ENCODE data around the gene CLTB.

The CLTB gene

GRCh38 chr5:176391479-176391878 is 24.9 kb downstream of the CLTB start:
- no peak for TF ChIP-seq CTCF (IDR thresholded peaks at IDR 0.05; ENCODE audit: control extremely low read depth, extremely low read depth, low read depth, missing control alignments)
- no peak for DNase-seq (ENCODE audit: extremely low spot score)
- POLR2A ChIA-PET = no interaction called here
- CTCF ChIA-PET = interaction anchor here (0.9 to 2.1 kb wide), 5 partner anchors 13 to 182 kb away, joined by 3 to 11 read pairs (median 4); partner anchors contain the start of genes CLTB and FAF2

DNA sequence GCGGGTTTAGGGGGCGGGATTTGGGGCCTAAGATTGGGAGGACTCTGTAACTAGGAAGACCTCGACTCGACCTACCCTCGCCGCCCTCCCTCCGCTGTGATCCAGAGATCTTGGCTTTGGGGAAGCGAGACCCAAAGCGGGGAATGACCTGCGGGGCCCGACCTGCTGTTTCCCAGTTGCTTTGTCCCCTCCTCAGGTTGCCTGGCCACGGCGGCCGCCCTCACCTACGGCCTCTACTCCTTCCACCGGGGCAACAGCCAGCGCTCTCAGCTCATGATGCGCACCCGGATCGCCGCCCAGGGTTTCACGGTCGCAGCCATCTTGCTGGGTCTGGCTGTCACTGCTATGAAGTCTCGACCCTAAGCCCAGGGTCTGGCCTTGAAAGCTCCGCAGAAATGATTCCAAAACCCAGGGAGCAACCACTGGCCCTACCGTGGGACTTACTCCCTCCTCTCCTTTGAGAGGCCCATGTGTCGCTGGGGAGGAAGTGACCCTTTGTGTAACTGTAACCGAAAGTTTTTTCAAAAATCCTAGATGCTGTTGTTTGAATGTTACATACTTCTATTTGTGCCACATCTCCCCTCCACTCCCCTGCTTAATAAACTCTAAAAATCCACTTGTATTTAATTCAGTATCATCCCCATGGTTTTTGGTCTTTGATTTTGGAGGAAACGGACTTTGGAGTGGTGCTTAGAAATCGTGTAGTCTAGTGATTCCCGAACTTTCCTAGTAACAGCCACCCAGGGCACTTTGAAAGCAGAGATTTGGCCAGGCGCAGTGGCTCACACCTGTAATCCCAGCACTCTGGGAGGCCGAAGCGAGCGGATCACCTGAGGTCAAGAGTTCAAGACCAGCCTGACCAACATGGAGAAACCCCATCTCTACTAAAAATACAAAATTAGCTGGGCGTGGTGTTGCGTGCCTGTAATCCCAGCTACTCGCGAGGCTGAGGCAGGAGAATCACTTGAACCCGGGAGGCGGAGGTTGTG is 26.9 kb downstream of the CLTB start:
- DNase-seq (ENCODE audit: extremely low spot score) = no peak
- ChIA-PET CTCF (interaction anchor here (1.4 kb wide), 1 partner anchor 15 kb away, joined by 3 read pairs; no protein-coding TSS in a partner anchor), POLR2A (interaction anchor here (0.7 to 1.4 kb wide), 2 partner anchors 28 to 421 kb away, joined by 5 to 6 read pairs; partner anchors contain the start of genes KIAA1191 and THOC3)
- TF ChIP-seq CTCF (IDR thresholded peaks at IDR 0.05; ENCODE audit: control extremely low read depth, extremely low read depth, low read depth, missing control alignments) = no peak

DNA sequence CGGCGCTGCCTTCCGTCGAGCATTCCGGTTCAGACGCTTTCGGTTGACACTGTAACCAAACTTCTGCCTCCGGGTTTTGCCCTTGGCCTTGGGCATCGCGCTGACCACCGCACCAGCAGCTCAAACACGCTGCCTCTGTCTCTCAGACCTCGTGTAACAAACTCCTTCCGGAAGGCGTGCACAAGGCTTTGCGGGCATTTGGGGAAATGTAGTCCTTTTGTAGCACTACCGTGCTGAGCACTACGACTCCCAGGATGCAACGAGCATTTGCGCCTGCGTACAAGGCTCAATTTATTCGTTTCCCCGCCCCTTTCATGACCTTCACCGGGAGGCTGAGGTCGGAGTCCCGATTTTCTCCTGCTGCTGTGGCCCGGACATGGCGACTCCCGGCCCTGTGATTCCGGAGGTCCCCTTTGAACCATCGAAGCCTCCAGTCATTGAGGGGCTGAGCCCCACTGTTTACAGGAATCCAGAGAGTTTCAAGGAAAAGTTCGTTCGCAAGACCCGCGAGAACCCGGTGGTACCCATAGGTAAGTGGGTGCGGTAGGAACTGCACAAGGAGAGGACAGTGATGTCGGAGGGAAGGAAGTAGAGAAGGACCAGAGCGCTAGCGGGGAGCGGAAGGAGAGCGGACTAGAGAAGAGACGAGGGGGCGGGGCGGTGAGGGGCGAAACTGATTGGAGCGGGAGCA is 27.8 kb downstream of the CLTB start, which contains the start of the genes HIGD2A and NOP16:
TSS of gene HIGD2A (plus strand) at position 308 of the 691 bp plus-strand sequence. CDS start at position 377, 69 bp downstream.
TSS of gene NOP16 (minus strand) at position 155 of the 691 bp plus-strand sequence. CDS start at position 96, 59 bp downstream.
- CTCF ChIA-PET = interaction anchor here (0.7 kb wide), 1 partner anchor 269 kb away, joined by 3 read pairs; no protein-coding TSS in a partner anchor

GRCh38 chr5:176388003-176388443 is 28.3 kb downstream of the CLTB start:
- ChIA-PET CTCF (interaction anchor here (0.7 to 2.1 kb wide), 2 partner anchors 34 to 270 kb away, joined by 3 to 5 read pairs; no protein-coding TSS in a partner anchor), POLR2A (interaction anchor here (1.4 kb wide), 1 partner anchor 26 kb away, joined by 6 read pairs; the partner anchor contains the start of gene KIAA1191)
- no peak for TF ChIP-seq CTCF (IDR thresholded peaks at IDR 0.05; ENCODE audit: control extremely low read depth, extremely low read depth, low read depth, missing control alignments)
- DNase-seq (ENCODE audit: extremely low spot score) = no peak

More for the DNA sequence above, 27.8 kb downstream of the CLTB start, which contains the start of the genes HIGD2A and NOP16:
- POLR2A ChIA-PET = interaction anchor here (1.4 kb wide), 1 partner anchor 27 kb away, joined by 6 read pairs; the partner anchor contains the start of gene KIAA1191
- TF ChIP-seq CTCF (IDR thresholded peaks at IDR 0.05; ENCODE audit: control extremely low read depth, extremely low read depth, low read depth, missing control alignments) = no peak
- peak; percentile 96 for DNase-seq (ENCODE audit: extremely low spot score)

GRCh38 chr5:176387384-176387925 is 28.9 kb downstream of the CLTB start:
- CTCF ChIA-PET = interaction anchor here (0.7 to 2.1 kb wide), 3 partner anchors 33 to 270 kb away, joined by 3 to 5 read pairs (median 3); no protein-coding TSS in a partner anchor

More at GRCh38 chr5:176387384-176387925, 28.9 kb downstream of the CLTB start:
- TF ChIP-seq CTCF (IDR thresholded peaks at IDR 0.05; ENCODE audit: control extremely low read depth, extremely low read depth, low read depth, missing control alignments) = no peak
- POLR2A ChIA-PET = no interaction called here
- no peak for DNase-seq (ENCODE audit: extremely low spot score)
